Testis (tissue), 3 donors: Measurements from ENCODE around the gene RASA4B. TPM values are rescaled to one million over a fixed set of nuclear protein-coding genes. Genes with fewer than 3 reads are reported as not detected.

Experiments used
- DNase-seq: peaks from one replicate; pipeline ENCODE4 v3.0.0-alpha.2; 2019
- H3K27ac ChIP-seq, 2 donors: fragments of 200-600 bp; sonication (generic); one replicate each; pipeline ENCODE4 v1.5.1; 2019
- H3K27me3 ChIP-seq: fragments of 200-600 bp; sonication (generic); one replicate; pipeline ENCODE4 v1.5.1; 2019
- H3K36me3 ChIP-seq: fragments of 200-600 bp; sonication (generic); one replicate; pipeline ENCODE4 v1.5.1; 2017; ENCODE audit warnings: low read depth; ENCODE audit errors: missing control alignments
- H3K4me1 ChIP-seq: fragments of 200-600 bp; sonication (generic); one replicate; pipeline ENCODE4 v1.5.1; 2019
- H3K4me3 ChIP-seq, 2 donors: fragments of 200-600 bp; sonication (generic); one replicate each; pipeline ENCODE4 v1.5.1; 2017 to 2019
- H3K9me3 ChIP-seq: fragments of 200-600 bp; sonication (generic); one replicate; pipeline ENCODE4 v1.5.1; 2017
- POLR2A ChIP-seq: fragments of 450-650 bp; IDR thresholded peaks from one replicate; pipeline ENCODE4 v1.6.1; 2017; ENCODE audit warnings: antibody characterized with exemption, mild to moderate bottlenecking, moderate library complexity
- WGBS, 2 donors: methylation state at CpG; one replicate each; pipeline ENCODE4 v1.1.5; 2018; 5-methylcytosine and 5-hydroxymethylcytosine counted together
- intact Hi-C: fragments of 100-400 bp; cut with DNase I; formaldehyde crosslinking; loops from one replicate; pipeline ENCODE4 v1.15.1; 2023; ENCODE audit warnings: low total_unique reads
- polyA plus RNA-seq: library from polyadenylated mRNA; stranded (reverse); fragments of 350-450 nt; fragmentation: Illumina TruSeq; extraction: RNeasy Lipid Tissue Mini Kit (QIAGEN cat#74804); gene quantifications from one replicate; pipeline ENCODE4 v1.2.3, GENCODE V29; 2014; ENCODE audit warnings: low read depth, low replicate concordance; ENCODE audit not compliant: insufficient read depth
- total RNA-seq, 2 donors: library from RNA; depleted of rRNA; stranded (reverse); fragments of >200 nt; gene quantifications; one replicate each; pipeline ENCODE4 v1.2.3, GENCODE V29; 2016
- TF ChIP-seq, protein P1 (sequence below), 3 experiments: fragments of 450-650 bp in 2 of 3; fragments of 200-600 bp in 1 of 3; sonication (generic) in 1 of 3; IDR thresholded peaks; one replicate each; pipeline ENCODE4 v1.5.1; 2016 to 2019; ENCODE audit warnings: antibody characterized with exemption in 3 of 3, mild to moderate bottlenecking in 2 of 3, moderate library complexity in 1 of 3

RASA4B gene
- total and polyA plus RNA-seq, 3 donors from 2014 or later = 11.5 to 18.5 (median 15.7) TPM

DNA sequence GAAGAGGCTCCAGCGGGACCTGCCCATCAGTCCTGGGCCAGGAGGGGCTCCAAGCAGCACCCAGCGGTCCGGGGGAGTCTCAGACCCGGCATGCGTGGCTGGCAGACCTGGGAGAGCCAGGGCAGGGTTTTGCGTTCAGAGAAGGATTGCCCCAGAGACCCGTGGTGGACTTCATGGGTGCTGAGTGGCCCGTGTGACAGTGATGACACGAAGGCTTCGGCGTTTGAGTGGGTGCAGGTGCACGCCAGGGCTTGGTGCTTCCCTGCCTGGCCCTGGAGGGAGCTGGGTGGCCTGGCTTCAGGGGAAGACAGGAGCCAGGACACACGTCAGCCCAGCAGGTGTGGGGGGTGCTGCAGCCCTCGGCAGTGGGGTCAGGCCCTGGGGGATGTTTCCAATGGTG, 70.3 kb downstream of the RASA4B start:
- Histone ChIP-seq H3K4me3 (no peak overlapping the region), H3K27me3 (no peaks in the 10 kb centered on the region), H3K36me3 (no peaks in the 10 kb centered on the region), H3K27ac (no peak overlapping the region), H3K9me3 (no peaks in the 10 kb centered on the region), H3K4me1 (no peaks in the 10 kb centered on the region)
- 75 to 84% methylated on average over 5 to 14 of the region's 14 CpGs for WGBS, 2 donors
- intact Hi-C loops = no loop called here
- TF ChIP-seq, protein P1, sequence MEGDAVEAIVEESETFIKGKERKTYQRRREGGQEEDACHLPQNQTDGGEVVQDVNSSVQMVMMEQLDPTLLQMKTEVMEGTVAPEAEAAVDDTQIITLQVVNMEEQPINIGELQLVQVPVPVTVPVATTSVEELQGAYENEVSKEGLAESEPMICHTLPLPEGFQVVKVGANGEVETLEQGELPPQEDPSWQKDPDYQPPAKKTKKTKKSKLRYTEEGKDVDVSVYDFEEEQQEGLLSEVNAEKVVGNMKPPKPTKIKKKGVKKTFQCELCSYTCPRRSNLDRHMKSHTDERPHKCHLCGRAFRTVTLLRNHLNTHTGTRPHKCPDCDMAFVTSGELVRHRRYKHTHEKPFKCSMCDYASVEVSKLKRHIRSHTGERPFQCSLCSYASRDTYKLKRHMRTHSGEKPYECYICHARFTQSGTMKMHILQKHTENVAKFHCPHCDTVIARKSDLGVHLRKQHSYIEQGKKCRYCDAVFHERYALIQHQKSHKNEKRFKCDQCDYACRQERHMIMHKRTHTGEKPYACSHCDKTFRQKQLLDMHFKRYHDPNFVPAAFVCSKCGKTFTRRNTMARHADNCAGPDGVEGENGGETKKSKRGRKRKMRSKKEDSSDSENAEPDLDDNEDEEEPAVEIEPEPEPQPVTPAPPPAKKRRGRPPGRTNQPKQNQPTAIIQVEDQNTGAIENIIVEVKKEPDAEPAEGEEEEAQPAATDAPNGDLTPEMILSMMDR (IDR thresholded peaks at IDR 0.05) = no peak
- TF ChIP-seq POLR2A = no peak
- no peak for DNase-seq

GRCh38 chr7:102446387-102447156, 71.0 kb downstream of the RASA4B start:
- Histone ChIP-seq H3K27ac (no peak overlapping the region), H3K36me3 (no peaks in the 10 kb centered on the region), H3K27me3 (no peaks in the 10 kb centered on the region), H3K4me3 (no peak overlapping the region), H3K4me1 (no peaks in the 10 kb centered on the region), H3K9me3 (no peaks in the 10 kb centered on the region)
- DNase-seq = no peak
- TF ChIP-seq POLR2A = no peak
- TF ChIP-seq, protein P1 (IDR thresholded peaks at IDR 0.05) = no peak
- WGBS, 2 donors = 90 to 95% methylated on average over 29 to 41 of the region's 41 CpGs
- intact Hi-C loops = no loop called here

DNA sequence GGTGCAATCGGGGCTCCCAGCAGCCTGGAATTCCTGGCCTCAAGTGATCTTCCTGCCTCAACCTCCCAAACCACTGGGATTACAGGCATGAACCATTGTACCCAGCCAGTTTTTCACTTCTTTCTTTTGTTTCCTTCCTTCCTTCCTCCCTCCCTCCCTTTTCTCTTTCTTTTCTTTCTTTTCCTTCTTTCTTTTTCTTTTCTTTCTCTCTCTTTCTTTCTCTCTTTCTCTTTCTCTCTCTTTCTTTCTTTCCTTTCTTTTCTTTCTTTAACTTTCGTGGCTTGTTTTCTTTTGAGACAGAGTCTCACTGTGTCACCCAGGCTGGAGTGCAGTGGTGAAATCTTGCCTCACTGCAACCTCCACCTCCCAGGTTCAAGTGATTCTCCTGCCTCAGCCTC, 71.9 kb downstream of the RASA4B start:
- intact Hi-C loops = no loop called here
- H3K4me3 ChIP-seq = no peak overlapping the region
- H3K9me3 ChIP-seq = no peaks in the 10 kb centered on the region
- no peak for DNase-seq
- no peaks in the 10 kb centered on the region for H3K36me3 ChIP-seq
- no peaks in the 10 kb centered on the region for H3K27me3 ChIP-seq
- no peak overlapping the region for H3K27ac ChIP-seq
- no peaks in the 10 kb centered on the region for H3K4me1 ChIP-seq
- TF ChIP-seq POLR2A = no peak
- TF ChIP-seq, protein P1 (IDR thresholded peaks at IDR 0.05) = no peak
- 48 to 100% methylated on average over 2 of the region's 2 CpGs for WGBS, 2 donors

GRCh38 chr7:102444961-102445673, 72.5 kb downstream of the RASA4B start:
- H3K27ac ChIP-seq = no peak overlapping the region
- H3K36me3 ChIP-seq = no peaks in the 10 kb centered on the region
- no peak overlapping the region for H3K4me3 ChIP-seq
- DNase-seq = no peak
- TF ChIP-seq, protein P1 (IDR thresholded peaks at IDR 0.05) = no peak
- TF ChIP-seq POLR2A = no peak
- 89 to 92% methylated on average over 17 of the region's 17 CpGs for WGBS, 2 donors
- intact Hi-C loops = no loop called here
- H3K27me3 ChIP-seq = no peaks in the 10 kb centered on the region
- no peaks in the 10 kb centered on the region for H3K9me3 ChIP-seq
- no peaks in the 10 kb centered on the region for H3K4me1 ChIP-seq
